ENCODE results near the gene WARS2.

DNA sequence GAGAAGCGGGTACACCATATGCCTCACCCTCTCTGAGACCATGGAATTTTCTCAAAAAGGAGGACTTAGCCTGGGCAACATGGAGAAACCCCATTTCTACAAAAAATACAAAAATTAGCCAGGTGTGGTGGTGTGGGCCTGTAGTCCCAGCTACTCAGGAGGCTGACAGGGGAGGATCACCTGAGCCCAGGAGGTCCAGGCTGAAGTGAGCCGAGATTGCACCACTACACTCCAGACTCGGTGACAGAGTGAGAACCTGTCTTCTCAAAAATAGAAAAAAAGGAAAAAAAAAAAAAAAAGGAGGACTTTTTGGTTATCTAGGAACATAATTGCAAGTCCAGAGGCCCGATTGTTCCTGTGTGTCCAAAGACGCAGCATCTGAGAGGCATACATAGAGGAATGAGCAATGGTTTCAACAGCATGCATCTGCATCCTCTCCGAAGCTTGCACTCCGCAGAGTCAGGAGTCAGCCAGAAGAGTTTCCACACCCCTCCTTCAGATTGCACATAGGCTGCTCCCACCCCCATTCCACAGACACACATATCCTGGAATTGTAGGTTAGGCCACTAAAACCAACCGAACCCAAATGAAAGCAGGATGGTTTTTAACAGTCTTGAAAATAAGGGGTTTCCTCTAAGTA is 149.8 kb downstream of the WARS2 start:
- TF ChIP-seq, protein P1, sequence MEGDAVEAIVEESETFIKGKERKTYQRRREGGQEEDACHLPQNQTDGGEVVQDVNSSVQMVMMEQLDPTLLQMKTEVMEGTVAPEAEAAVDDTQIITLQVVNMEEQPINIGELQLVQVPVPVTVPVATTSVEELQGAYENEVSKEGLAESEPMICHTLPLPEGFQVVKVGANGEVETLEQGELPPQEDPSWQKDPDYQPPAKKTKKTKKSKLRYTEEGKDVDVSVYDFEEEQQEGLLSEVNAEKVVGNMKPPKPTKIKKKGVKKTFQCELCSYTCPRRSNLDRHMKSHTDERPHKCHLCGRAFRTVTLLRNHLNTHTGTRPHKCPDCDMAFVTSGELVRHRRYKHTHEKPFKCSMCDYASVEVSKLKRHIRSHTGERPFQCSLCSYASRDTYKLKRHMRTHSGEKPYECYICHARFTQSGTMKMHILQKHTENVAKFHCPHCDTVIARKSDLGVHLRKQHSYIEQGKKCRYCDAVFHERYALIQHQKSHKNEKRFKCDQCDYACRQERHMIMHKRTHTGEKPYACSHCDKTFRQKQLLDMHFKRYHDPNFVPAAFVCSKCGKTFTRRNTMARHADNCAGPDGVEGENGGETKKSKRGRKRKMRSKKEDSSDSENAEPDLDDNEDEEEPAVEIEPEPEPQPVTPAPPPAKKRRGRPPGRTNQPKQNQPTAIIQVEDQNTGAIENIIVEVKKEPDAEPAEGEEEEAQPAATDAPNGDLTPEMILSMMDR (IDR thresholded peaks at IDR 0.05), result no peak
- TF ChIP-seq POLR2A (IDR thresholded peaks at IDR 0.05) (no peak), POLR2AphosphoS5 (IDR thresholded peaks at IDR 0.05) (no peak), EP300 (IDR thresholded peaks at IDR 0.05; ENCODE audit: low read depth) (no peak)
